AG09309 (cell line): Measurements from ENCODE around the gene TCTN1.

ENCODE experiments used
- DNase-seq: peaks from one replicate; pipeline ENCODE4 v3.0.0-alpha.2; 2010; ENCODE audit warnings: low read depth
- H3K4me3 ChIP-seq: 2 replicates; pipeline ENCODE4 v1.5.1; 2011; ENCODE audit warnings: mild to moderate bottlenecking, low read depth, low read length, moderate library complexity; ENCODE audit not compliant: control insufficient read depth
- TF ChIP-seq, protein P1 (sequence below): IDR thresholded peaks from 2 replicates; pipeline ENCODE4 v1.5.1; 2011; ENCODE audit warnings: mild to moderate bottlenecking, low read depth, low read length, inconsistent platforms; ENCODE audit not compliant: insufficient read depth, control insufficient read depth; ENCODE audit errors: missing control alignments

Gene TCTN1

DNA sequence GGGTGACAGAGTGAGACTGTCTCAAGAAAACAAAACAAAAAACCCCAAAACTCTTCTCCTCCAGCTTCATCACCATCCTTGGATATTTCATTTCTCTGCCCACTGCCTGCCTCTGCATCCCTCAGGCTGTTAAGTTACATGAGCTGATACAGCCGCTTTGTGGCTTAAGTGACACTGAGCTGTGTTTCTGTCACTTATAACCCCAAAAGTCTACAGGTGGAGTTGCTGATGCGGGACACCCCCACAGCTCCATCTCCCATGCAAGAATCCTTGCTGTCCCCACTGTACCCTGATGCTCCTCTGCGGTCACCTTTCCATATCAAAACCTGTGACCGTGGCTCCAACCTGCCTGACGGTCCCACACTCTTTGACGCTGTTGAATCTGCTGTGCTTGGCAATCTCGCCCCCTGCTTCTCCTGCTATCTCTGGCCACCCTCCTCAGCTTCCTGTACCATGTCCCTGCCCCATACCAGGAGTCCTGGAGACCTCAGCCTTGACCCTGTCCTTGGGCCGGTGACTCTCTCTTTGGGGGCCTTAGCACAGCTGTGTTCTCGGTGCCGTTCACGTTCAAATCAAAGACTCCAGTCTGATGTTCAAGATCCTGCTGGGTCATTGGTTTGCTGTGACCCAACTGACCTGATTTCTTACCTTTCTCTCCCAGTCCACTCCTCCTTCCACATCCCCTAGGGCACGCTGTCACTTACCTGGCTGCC lies 54.7 kb downstream of the TCTN1 start:
- no peak for DNase-seq
- TF ChIP-seq, protein P1, sequence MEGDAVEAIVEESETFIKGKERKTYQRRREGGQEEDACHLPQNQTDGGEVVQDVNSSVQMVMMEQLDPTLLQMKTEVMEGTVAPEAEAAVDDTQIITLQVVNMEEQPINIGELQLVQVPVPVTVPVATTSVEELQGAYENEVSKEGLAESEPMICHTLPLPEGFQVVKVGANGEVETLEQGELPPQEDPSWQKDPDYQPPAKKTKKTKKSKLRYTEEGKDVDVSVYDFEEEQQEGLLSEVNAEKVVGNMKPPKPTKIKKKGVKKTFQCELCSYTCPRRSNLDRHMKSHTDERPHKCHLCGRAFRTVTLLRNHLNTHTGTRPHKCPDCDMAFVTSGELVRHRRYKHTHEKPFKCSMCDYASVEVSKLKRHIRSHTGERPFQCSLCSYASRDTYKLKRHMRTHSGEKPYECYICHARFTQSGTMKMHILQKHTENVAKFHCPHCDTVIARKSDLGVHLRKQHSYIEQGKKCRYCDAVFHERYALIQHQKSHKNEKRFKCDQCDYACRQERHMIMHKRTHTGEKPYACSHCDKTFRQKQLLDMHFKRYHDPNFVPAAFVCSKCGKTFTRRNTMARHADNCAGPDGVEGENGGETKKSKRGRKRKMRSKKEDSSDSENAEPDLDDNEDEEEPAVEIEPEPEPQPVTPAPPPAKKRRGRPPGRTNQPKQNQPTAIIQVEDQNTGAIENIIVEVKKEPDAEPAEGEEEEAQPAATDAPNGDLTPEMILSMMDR: no peak
- H3K4me3 ChIP-seq: no peak overlapping the region

DNA sequence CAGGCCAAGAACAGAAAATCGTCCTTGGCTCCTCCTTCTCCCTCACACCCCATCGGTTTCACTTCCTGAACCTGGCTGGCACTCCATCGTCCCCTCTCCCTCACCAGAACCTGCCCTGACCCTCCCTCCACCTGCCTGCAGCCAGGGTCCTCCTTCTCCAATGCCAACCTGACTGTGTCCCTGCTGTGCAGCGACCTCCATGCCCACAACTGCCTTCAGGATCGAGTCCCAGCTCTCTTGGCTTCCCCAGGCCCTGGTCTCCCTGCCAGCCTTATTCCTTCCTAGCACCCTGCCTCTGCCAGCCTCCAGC lies 55.2 kb downstream of the TCTN1 start:
- no peak overlapping the region for H3K4me3 ChIP-seq
- TF ChIP-seq, protein P1: no peak
- DNase-seq: no peak

DNA sequence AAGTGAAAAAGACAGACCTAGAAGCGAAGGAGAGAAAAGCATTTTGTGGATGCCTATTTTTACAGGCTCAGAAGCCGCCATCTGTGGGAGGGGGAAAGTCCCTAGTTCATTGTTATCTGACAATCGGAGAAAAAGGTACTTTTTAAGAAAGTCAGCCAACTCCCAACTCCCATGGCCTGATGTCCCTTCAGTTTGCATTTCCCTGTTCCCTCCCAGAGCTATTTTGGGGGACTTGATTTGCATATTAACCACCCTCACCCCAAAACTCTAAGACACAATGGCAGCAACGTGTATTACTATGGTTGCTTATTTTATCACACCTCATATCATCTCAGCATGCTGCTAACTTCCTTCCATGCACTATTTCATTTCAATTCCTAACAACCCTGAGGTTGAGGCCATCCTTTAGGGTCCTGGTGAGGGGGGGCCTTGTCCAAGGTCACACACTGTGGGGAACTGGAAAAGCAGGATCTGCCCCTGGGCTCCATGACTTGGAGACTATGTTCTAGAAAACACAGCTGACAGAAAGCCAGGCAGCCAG lies 56.3 kb downstream of the TCTN1 start:
- H3K4me3 ChIP-seq: no peak overlapping the region
- TF ChIP-seq, protein P1: no peak
- no peak for DNase-seq

DNA sequence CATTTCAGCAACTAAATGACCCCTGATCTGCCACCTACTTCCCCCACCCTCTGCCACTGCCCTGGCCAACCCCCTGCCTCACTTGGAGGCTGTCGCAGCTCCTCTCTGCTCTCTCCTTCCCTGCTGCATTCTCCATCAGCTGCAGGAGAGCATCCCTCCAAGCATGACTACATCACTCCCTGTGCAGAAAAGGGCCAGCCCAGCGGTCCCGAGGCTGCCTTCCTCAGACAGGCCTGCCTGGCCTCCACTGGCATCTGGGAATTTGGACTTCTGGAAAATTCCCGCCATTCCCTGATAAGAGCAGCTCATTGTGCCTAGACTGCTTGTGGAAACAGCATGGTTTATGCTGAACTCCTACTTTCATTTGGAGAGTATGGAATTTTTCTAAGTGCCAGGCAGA lies 62.2 kb downstream of the TCTN1 start:
- no peak for DNase-seq
- H3K4me3 ChIP-seq: no peak overlapping the region
- TF ChIP-seq, protein P1: no peak

DNA sequence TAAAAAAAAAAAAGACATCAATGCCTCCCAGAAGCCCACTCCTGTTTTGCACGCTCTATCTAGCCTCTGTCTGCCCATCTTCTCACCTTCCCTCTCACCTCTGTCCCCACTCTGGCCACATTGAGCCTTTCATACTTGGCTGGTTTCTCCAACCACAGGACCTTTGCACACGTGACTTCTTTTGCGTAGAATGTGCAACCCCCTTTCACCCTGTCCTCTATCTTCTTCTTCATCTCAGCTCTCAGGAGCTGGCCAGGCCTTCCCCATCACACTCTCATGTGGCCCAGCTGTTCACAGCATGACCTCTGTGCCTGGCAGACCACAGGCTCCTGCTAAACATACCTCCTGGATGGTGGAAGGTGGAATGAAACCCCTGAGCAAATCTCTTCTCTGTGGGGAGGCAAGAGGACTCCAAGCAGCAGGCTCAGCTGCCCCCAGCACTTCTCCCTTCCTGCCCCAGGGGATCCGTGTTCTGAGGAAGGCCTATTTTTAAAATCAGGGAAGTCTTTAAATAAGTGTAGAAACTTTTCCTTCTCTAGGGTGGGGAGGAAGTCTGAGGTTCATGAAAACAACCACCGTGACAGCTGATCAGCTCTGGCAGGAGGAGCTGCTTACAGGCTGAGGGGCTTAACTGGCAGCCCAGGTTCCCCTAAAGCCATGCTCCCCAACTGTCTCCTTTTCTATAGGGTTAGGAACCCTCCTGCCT lies 63.4 kb downstream of the TCTN1 start:
- TF ChIP-seq, protein P1: no peak
- no peak overlapping the region for H3K4me3 ChIP-seq
- no peak for DNase-seq

DNA sequence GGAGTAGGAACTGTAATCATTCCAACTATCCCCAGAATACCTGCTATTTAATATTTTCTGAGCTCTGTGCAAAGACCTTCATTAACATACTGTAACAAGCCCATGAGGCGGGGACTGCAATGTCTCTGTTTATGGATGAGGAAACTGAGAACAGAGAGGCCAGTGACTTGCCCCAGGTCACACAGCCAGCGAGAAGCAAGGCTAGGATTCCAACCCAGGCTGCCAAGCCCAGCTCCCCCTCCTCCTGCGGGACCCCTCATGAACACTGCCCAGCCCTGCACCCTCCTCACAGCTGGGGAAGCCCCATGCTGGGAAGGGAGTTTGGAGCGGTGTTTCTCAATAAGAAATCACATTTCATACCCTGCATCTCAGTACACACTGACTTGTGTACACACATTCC lies 64.1 kb downstream of the TCTN1 start:
- H3K4me3 ChIP-seq: no peak overlapping the region
- no peak for DNase-seq
- TF ChIP-seq, protein P1: no peak

DNA sequence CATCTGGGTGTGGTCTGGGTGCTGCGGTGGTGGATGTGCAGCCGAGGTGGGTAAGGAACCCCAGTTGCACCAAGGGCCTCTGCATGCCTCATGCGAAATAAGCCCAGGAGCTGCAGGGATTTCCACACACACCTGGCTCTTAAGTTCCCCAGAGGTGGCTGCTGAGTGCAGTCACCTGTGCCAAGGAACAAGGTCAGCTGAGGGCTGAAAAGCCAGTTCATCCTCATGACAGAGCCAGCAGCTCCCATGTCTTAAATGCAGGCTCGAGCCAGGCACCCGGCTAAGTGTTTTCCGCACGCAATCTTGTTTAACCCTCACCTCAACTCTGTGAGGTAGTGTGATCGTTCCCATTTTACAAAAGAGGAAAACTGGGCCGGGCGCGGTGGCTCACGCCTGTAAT lies 65.3 kb downstream of the TCTN1 start:
- no peak overlapping the region for H3K4me3 ChIP-seq
- TF ChIP-seq, protein P1: no peak
- DNase-seq: no peak
